Loucy (cell line): Measurements from ENCODE around the gene ESYT3.
"Not testable (repeated sequence)": the region's sequence is repeated elsewhere in the genome, so short reads cannot be mapped to it uniquely, and the experiment has no call there.

Experiments
- H2AFZ ChIP-seq: fragments of 200-600 bp; sonication (generic); 2 replicates; pipeline ENCODE4 v1.6.0; 2016; ENCODE audit warnings: antibody characterized with exemption, mild to moderate bottlenecking, low read length, moderate library complexity
- H3F3A ChIP-seq: fragments of 200-600 bp; 2 replicates; pipeline ENCODE4 v1.6.0; 2016; ENCODE audit warnings: antibody characterized with exemption, low read depth, mild to moderate bottlenecking
- H3K27me3 ChIP-seq: fragments of 200-600 bp; sonication (generic); 2 replicates; pipeline ENCODE4 v1.6.1; 2014; ENCODE audit warnings: low read length, mild to moderate bottlenecking; ENCODE audit not compliant: insufficient read depth, poor library complexity, severe bottlenecking
- H3K36me3 ChIP-seq: fragments of 200-600 bp; sonication (generic); 2 replicates; pipeline ENCODE4 v1.6.1; 2016; ENCODE audit warnings: low read length; ENCODE audit not compliant: insufficient read depth
- H3K4me1 ChIP-seq: fragments of 200-600 bp; sonication (generic); 2 replicates; pipeline ENCODE4 v1.5.1; 2014; ENCODE audit warnings: low read length, mild to moderate bottlenecking; ENCODE audit not compliant: insufficient read depth, poor library complexity, severe bottlenecking
- H3K4me2 ChIP-seq: fragments of 200-600 bp; sonication (generic); 2 replicates; pipeline ENCODE4 v1.6.0; 2014; ENCODE audit warnings: antibody characterized with exemption, low read length, low read depth, mild to moderate bottlenecking; ENCODE audit not compliant: poor library complexity, severe bottlenecking
- H3K4me3 ChIP-seq: fragments of 200-600 bp; sonication (generic); 2 replicates; pipeline ENCODE4 v1.5.1; 2014; ENCODE audit warnings: low read length, mild to moderate bottlenecking, mixed read lengths; ENCODE audit not compliant: poor library complexity, severe bottlenecking
- H3K79me2 ChIP-seq: fragments of 200-600 bp; sonication (generic); 2 replicates; pipeline ENCODE4 v1.6.1; 2014; ENCODE audit warnings: low read length; ENCODE audit not compliant: insufficient read depth
- H3K9ac ChIP-seq: fragments of 200-600 bp; sonication (generic); 2 replicates; pipeline ENCODE4 v1.6.0; 2014; ENCODE audit warnings: mild to moderate bottlenecking, low read depth, low read length, moderate library complexity; ENCODE audit not compliant: poor library complexity, severe bottlenecking
- H3K9me2 ChIP-seq: fragments of 200-600 bp; sonication (generic); replicated peaks from 2 replicates; pipeline ENCODE4 v1.6.1; 2016; ENCODE audit warnings: low read depth, low read length, mixed read lengths
- H3K9me3 ChIP-seq: fragments of 200-600 bp; sonication (generic); 2 replicates; pipeline ENCODE4 v1.6.1; 2014; ENCODE audit warnings: mild to moderate bottlenecking, antibody characterized with exemption, low read length, low read depth; ENCODE audit not compliant: insufficient read depth
- H4K20me1 ChIP-seq: fragments of 200-600 bp; sonication (generic); 2 replicates; pipeline ENCODE4 v1.6.0; 2014; ENCODE audit warnings: antibody characterized with exemption, low read length, mild to moderate bottlenecking; ENCODE audit not compliant: insufficient read depth, poor library complexity, severe bottlenecking
- EZH2phosphoT487 ChIP-seq: fragments of 200-600 bp; IDR thresholded peaks from 2 replicates; pipeline ENCODE4 v1.6.1; 2018; ENCODE audit warnings: antibody characterized with exemption, mild to moderate bottlenecking, moderate library complexity, borderline replicate concordance
- TF ChIP-seq, protein P1 (sequence below): fragments of 200-600 bp; sonication (generic); conservative IDR thresholded peaks from 2 replicates; pipeline ENCODE4 v1.5.1; 2014; ENCODE audit warnings: mild to moderate bottlenecking, antibody characterized with exemption, low read length

The ESYT3 gene

DNA sequence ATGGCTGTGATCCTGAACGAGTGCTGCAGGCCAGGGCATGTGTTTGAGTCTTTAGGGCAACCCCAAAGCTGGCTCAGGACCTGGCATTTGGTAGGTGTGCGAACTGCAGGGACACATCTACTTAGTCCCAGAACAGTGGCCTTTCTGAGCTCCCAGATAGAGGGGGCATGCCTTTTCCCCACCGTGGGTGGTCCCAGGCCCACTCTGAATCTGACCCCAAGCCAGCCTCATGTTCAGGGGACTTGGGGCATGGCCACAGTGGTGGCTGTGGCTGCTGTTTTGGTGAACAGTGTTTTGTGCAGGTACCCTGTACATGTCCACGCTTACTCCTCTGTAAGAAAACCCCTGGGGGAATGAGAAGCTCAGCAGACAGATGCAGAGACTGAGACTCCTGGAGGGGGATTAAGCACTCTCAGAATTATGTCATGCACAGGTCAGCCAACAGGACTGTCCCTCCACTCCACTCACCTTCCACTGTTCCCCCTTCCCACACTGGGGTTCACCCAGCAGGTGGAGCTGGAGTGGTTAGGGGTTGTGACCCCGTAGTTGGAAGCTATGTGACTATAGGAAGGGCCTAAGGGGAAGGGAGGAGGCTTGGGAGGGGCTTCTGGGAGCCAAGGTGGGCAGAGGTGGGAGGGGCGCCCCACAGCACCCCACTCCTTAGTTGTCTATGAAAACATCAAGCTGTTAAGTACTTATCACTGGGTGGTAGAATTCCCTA is 16.4 kb downstream of the ESYT3 start:
- no peaks in the 10 kb centered on the region for H4K20me1 ChIP-seq
- no peaks in the 10 kb centered on the region for H3K9me3 ChIP-seq
- H3K9me2 ChIP-seq = no peaks in the 10 kb centered on the region
- no peaks in the 10 kb centered on the region for H3K79me2 ChIP-seq
- no peak for TF ChIP-seq EZH2phosphoT487
- TF ChIP-seq, protein P1, sequence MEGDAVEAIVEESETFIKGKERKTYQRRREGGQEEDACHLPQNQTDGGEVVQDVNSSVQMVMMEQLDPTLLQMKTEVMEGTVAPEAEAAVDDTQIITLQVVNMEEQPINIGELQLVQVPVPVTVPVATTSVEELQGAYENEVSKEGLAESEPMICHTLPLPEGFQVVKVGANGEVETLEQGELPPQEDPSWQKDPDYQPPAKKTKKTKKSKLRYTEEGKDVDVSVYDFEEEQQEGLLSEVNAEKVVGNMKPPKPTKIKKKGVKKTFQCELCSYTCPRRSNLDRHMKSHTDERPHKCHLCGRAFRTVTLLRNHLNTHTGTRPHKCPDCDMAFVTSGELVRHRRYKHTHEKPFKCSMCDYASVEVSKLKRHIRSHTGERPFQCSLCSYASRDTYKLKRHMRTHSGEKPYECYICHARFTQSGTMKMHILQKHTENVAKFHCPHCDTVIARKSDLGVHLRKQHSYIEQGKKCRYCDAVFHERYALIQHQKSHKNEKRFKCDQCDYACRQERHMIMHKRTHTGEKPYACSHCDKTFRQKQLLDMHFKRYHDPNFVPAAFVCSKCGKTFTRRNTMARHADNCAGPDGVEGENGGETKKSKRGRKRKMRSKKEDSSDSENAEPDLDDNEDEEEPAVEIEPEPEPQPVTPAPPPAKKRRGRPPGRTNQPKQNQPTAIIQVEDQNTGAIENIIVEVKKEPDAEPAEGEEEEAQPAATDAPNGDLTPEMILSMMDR = no peak
- H3K4me2 ChIP-seq = no peak overlapping the region
- H3K27me3 ChIP-seq = no peaks in the 10 kb centered on the region
- no peaks in the 10 kb centered on the region for H3K36me3 ChIP-seq
- H3K9ac ChIP-seq = no peak overlapping the region
- no peak overlapping the region for H2AFZ ChIP-seq
- H3K4me1 ChIP-seq = no peaks in the 10 kb centered on the region
- H3K4me3 ChIP-seq = no peak overlapping the region
- H3F3A ChIP-seq = no peaks in the 10 kb centered on the region

DNA sequence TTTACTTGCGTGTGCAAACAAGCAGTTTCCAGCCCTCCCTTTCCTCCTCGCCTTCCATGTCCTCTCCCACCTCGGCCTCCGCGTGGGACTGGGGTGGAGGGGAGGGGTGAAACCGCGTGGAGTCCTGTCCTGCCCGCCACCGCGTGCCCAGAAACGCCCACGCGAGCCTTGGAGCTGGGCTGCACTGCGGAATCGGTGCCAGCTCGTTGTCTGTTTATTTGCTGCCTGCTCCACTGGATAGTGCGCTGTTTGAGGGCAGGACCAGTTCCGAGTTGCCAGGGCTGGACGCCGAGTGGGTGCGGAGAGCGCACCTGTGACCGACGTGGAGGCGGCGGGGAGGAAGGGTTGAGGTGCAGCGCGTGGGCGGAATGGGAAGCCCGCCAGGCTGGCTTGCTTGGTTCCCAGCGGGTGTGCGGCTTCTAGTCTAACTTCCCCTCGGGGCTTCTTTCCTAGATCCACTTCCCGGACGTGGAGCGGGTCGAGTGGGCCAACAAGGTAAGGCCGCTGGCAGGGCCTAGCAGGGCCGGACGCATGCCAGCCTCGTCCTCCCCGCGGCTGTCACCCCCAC is 17.3 kb downstream of the ESYT3 start:
- TF ChIP-seq, protein P1 = no peak
- no peak for TF ChIP-seq EZH2phosphoT487
- no peak overlapping the region for H3K4me3 ChIP-seq
- H3K9ac ChIP-seq = no peak overlapping the region
- H4K20me1 ChIP-seq = no peaks in the 10 kb centered on the region
- no peak overlapping the region for H2AFZ ChIP-seq
- H3K4me2 ChIP-seq = no peak overlapping the region
- no peaks in the 10 kb centered on the region for H3K27me3 ChIP-seq
- no peaks in the 10 kb centered on the region for H3K4me1 ChIP-seq
- no peaks in the 10 kb centered on the region for H3K79me2 ChIP-seq
- H3K9me3 ChIP-seq = no peaks in the 10 kb centered on the region
- no peaks in the 10 kb centered on the region for H3K9me2 ChIP-seq
- no peaks in the 10 kb centered on the region for H3K36me3 ChIP-seq
- no peaks in the 10 kb centered on the region for H3F3A ChIP-seq

DNA sequence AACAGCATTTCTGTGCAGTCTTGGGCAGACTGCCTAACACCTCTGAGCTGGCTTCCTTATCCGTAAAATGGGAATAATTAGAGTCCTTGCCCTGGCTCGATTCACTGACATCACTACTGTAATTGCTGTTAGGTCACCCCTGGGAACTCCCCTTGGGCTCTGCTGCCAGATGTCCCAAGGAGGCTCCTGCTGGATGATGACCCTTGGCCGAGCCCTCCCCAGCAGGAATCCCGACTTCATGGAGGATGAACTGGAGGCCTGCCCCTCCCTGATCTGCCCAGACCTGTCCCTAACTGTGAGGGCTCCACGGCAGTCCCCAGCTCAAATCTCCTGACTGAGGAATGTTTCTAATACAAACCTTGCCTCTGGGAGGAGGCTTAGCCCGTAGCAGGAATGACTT is 18.0 kb downstream of the ESYT3 start:
- Histone ChIP-seq H3K9me3 (no peaks in the 10 kb centered on the region), H3K9me2 (no peaks in the 10 kb centered on the region), H2AFZ (no peak overlapping the region), H3K27me3 (no peaks in the 10 kb centered on the region), H3F3A (no peaks in the 10 kb centered on the region), H3K4me1 (no peaks in the 10 kb centered on the region), H3K9ac (no peak overlapping the region), H4K20me1 (no peaks in the 10 kb centered on the region), H3K4me3 (no peak overlapping the region), H3K79me2 (no peaks in the 10 kb centered on the region), H3K36me3 (no peaks in the 10 kb centered on the region), H3K4me2 (no peak overlapping the region)
- TF ChIP-seq, protein P1 = no peak
- no peak for TF ChIP-seq EZH2phosphoT487

DNA sequence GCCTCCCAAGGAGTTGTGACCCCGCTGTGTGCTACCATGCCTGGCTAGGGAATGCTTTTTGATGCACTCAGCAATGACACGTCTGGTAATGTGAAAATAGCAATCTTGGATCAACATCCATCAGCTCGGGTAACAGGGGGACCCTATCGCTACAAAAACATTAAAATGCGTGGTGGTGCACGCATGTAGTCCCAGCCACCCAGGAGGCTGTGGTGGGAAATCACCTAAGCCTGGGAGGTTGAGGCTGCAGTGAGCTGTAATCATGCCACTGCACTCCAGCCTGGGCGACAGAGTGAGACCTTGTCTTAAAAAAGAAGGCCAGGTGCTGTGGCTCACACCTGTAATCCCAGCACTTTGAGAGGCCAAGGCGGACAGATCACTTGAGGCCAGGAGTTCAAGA is 19.5 kb downstream of the ESYT3 start:
- H3K9ac ChIP-seq, H3K9me2 ChIP-seq, H2AFZ ChIP-seq, H3K27me3 ChIP-seq, H3F3A ChIP-seq, H3K4me2 ChIP-seq, H4K20me1 ChIP-seq, H3K36me3 ChIP-seq, H3K4me1 ChIP-seq, H3K9me3 ChIP-seq, H3K79me2 ChIP-seq, H3K4me3 ChIP-seq: not testable (repeated sequence)
